ENCODE data around the gene HNRNPA1L2.
"Not testable (repeated sequence)": the region's sequence is repeated elsewhere in the genome, so short reads cannot be mapped to it uniquely, and the experiment has no call there.

The HNRNPA1L2 gene

DNA sequence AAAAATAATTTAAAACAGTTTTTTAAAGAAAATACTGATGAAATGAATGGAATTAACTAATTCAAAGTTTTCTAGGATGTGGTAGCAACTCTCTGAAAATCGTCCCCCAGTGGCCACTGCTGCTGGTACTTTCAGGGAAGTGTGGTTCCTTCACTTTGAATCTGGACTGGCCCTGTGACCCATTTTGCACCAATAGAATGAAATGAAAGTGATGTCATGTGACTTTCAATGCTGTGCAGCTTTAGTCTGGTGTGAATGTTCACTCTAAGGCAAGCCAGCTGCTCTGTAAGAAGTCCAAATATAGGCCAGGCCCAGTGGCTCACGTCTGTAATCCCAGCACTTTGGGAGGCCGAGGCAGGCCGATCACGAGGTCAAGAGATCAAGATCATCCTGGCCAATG, 26.4 kb upstream of the HNRNPA1L2 start:
- H3K4me2 ChIP-seq (ENCODE audit: low read length) = 0 out of 2 replicates have a peak overlapping the region, but pooled peaks have one; percentile 24
- peaks cover 23% of the 10 kb centered on the region for H3K4me1 ChIP-seq (ENCODE audit: control insufficient read depth, low read length)
- H3K27ac ChIP-seq (ENCODE audit: low read depth, low read length) = no peak overlapping the region
- no peak overlapping the region for H3K4me3 ChIP-seq (ENCODE audit: low read length)
- H4K20me1 ChIP-seq (ENCODE audit: control insufficient read depth, insufficient read depth, low read depth, low read length) = no peaks in the 10 kb centered on the region
- no peak for TF ChIP-seq EZH2phosphoT487 (IDR thresholded peaks at IDR 0.05; ENCODE audit: borderline replicate concordance, low read length)
- TF ChIP-seq, protein P1, sequence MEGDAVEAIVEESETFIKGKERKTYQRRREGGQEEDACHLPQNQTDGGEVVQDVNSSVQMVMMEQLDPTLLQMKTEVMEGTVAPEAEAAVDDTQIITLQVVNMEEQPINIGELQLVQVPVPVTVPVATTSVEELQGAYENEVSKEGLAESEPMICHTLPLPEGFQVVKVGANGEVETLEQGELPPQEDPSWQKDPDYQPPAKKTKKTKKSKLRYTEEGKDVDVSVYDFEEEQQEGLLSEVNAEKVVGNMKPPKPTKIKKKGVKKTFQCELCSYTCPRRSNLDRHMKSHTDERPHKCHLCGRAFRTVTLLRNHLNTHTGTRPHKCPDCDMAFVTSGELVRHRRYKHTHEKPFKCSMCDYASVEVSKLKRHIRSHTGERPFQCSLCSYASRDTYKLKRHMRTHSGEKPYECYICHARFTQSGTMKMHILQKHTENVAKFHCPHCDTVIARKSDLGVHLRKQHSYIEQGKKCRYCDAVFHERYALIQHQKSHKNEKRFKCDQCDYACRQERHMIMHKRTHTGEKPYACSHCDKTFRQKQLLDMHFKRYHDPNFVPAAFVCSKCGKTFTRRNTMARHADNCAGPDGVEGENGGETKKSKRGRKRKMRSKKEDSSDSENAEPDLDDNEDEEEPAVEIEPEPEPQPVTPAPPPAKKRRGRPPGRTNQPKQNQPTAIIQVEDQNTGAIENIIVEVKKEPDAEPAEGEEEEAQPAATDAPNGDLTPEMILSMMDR (IDR thresholded peaks at IDR 0.05; ENCODE audit: low read depth, low read length, poor library complexity, severe bottlenecking) = no peak
- H3K36me3 ChIP-seq (ENCODE audit: control insufficient read depth, low read length) = no peaks in the 10 kb centered on the region
- H3K9me2 ChIP-seq (replicated peaks; ENCODE audit: control insufficient read depth, low read length) = no peaks in the 10 kb centered on the region
- peaks cover 34% of the 10 kb centered on the region for H3K79me2 ChIP-seq (ENCODE audit: control insufficient read depth, low read length)
- H3F3A ChIP-seq (ENCODE audit: control insufficient read depth, insufficient read depth) = no peaks in the 10 kb centered on the region
- no peaks in the 10 kb centered on the region for H3K27me3 ChIP-seq (ENCODE audit: control insufficient read depth, low read length)
- H3K9me3 ChIP-seq (ENCODE audit: control insufficient read depth, insufficient read depth, low read length) = no peaks in the 10 kb centered on the region

DNA sequence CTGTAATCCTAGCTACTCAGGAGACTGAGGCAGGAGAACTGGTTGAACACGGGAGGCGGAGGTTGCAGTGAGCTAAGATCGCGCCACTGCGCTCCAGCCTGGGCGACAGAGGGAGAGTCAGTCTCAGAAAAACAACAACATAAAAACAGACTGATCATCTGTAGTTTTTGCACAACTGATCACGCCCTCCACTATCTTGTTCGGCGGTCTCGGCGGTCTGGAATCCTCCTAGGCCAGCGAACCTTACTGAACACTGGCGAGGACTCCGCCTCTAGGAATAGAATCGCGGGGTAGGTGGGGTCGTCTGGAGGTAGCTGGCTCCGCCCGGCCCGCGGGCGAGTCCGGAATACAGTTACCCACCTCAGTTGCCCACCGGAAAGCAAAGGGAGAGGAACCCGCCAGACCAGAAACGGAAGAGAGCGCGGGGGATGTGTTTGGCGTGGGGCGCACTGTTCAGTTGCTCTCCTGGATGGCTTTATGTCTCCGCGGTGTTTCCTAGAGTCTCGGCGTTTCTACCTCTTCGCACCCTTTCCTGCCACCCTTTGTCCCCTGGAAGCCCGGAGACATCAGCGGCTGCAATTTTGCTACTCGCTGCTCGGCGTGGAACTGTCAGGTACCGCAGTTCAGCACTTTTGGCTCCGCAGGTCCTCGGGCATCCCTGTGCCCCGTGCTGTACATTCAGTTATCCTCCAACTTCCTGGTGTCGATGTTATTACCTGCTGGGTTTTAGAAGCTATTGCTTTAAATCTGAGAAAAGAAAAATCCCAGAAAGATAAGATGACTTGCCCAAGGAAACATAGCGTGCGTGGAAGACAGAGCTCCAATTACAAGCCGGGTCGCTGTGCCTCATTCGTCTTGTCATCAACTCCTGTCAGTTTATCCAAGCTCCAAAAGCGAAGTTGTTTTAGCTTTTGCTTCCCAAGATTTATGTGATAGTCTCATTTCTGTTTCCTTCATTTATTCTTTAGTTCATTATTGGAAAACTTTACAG, 24.9 kb upstream of the HNRNPA1L2 start:
- Histone ChIP-seq H4K20me1 (ENCODE audit: control insufficient read depth, insufficient read depth, low read depth, low read length) (no peaks in the 10 kb centered on the region), H3K4me1 (ENCODE audit: control insufficient read depth, low read length) (peaks cover 23% of the 10 kb centered on the region), H3F3A (ENCODE audit: control insufficient read depth, insufficient read depth) (no peaks in the 10 kb centered on the region), H3K36me3 (ENCODE audit: control insufficient read depth, low read length) (peaks cover 8% of the 10 kb centered on the region), H3K4me3 (ENCODE audit: low read length) (peak overlapping the region; percentile 97), H3K9me3 (ENCODE audit: control insufficient read depth, insufficient read depth, low read length) (no peaks in the 10 kb centered on the region), H3K27me3 (ENCODE audit: control insufficient read depth, low read length) (no peaks in the 10 kb centered on the region), H3K27ac (ENCODE audit: low read depth, low read length) (peak overlapping the region; percentile 57), H3K4me2 (ENCODE audit: low read length) (peak overlapping the region; percentile 83), H3K79me2 (ENCODE audit: control insufficient read depth, low read length) (peaks cover 40% of the 10 kb centered on the region), H3K9me2 (replicated peaks; ENCODE audit: control insufficient read depth, low read length) (no peaks in the 10 kb centered on the region)
- no peak for TF ChIP-seq EZH2phosphoT487 (IDR thresholded peaks at IDR 0.05; ENCODE audit: borderline replicate concordance, low read length)

DNA sequence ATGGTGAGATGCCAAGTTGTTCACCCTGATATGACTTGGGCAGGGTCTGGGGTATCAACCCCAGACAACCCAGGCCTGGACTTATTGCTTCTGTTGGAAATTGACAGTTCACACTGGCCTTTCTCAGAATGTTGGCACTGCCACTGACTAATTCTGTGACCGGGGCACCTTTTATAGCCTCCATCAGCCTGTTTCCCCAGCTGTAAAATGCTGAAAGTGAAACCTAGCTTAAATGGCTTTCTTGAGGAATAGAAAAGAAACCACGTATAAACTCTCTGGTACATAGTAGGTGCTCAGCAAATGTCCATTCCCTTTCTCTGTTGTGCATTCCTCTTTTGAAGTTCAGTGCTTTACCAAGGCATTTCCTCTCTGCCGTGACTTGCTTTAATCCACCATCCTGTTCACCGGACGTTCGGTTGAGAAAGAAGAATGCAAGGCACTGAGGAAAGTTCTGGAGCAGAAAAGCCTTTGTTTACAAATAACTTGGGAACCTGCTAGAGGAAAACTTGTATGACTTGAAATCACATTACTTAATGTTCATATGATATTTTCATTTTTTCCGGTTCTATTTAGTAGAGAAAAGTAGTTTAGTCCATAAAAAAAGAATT, 11.0 kb upstream of the HNRNPA1L2 start:
- H3K27ac ChIP-seq (ENCODE audit: low read depth, low read length); H4K20me1 ChIP-seq (ENCODE audit: control insufficient read depth, insufficient read depth, low read depth, low read length); H3K9me3 ChIP-seq (ENCODE audit: control insufficient read depth, insufficient read depth, low read length); H3F3A ChIP-seq (ENCODE audit: control insufficient read depth, insufficient read depth); H3K4me2 ChIP-seq (ENCODE audit: low read length); H3K9me2 ChIP-seq (replicated peaks; ENCODE audit: control insufficient read depth, low read length); H3K27me3 ChIP-seq (ENCODE audit: control insufficient read depth, low read length); H3K4me1 ChIP-seq (ENCODE audit: control insufficient read depth, low read length); H3K79me2 ChIP-seq (ENCODE audit: control insufficient read depth, low read length); H3K4me3 ChIP-seq (ENCODE audit: low read length): not testable (repeated sequence)
- H3K36me3 ChIP-seq (ENCODE audit: control insufficient read depth, low read length) = peaks cover 36% of the 10 kb centered on the region

DNA sequence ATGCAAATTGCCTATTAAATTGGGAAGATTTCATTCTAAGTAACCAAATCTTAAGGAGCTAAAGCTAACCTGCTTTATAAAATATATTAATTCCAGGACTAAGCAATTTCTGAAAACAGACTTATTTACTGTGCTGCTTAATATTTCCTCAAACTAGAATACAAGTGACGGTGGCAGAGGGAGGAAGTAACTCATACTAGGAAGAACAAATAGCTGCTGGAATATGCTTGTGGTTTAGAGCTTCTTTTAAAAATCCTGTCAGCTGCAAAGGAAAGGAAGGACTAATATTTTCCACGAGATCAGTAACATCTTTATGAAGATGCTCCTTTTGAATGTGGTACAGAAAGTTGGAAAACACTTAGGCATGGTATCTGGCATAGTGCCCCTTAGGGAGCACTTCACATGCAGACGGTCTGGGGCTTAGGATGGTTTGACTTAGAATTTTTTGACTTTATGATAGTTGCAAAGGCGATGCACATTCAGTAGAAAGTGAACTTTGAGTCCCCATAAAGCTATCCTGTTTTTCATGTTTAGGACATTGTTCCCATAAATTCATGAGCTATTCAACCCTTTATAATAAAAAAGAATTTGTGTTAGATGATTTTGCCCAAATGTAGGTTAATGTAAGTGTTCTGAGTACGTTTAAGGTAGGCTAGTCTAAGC, 3.4 kb upstream of the HNRNPA1L2 start:
- no peaks in the 10 kb centered on the region for H3K27me3 ChIP-seq (ENCODE audit: control insufficient read depth, low read length)
- TF ChIP-seq EZH2phosphoT487 (IDR thresholded peaks at IDR 0.05; ENCODE audit: borderline replicate concordance, low read length) = no peak
- TF ChIP-seq, protein P1 (IDR thresholded peaks at IDR 0.05; ENCODE audit: low read depth, low read length, poor library complexity, severe bottlenecking) = no peak
- peaks cover 30% of the 10 kb centered on the region for H3K36me3 ChIP-seq (ENCODE audit: control insufficient read depth, low read length)
- no peaks in the 10 kb centered on the region for H3K4me1 ChIP-seq (ENCODE audit: control insufficient read depth, low read length)
- H3K27ac ChIP-seq (ENCODE audit: low read depth, low read length) = no peak overlapping the region
- H3K9me3 ChIP-seq (ENCODE audit: control insufficient read depth, insufficient read depth, low read length) = no peaks in the 10 kb centered on the region
- no peak overlapping the region for H3K4me3 ChIP-seq (ENCODE audit: low read length)
- H3K9me2 ChIP-seq (replicated peaks; ENCODE audit: control insufficient read depth, low read length) = no peaks in the 10 kb centered on the region
- H3F3A ChIP-seq (ENCODE audit: control insufficient read depth, insufficient read depth) = no peaks in the 10 kb centered on the region
- H4K20me1 ChIP-seq (ENCODE audit: control insufficient read depth, insufficient read depth, low read depth, low read length) = no peaks in the 10 kb centered on the region
- H3K4me2 ChIP-seq (ENCODE audit: low read length) = no peak overlapping the region
- no peaks in the 10 kb centered on the region for H3K79me2 ChIP-seq (ENCODE audit: control insufficient read depth, low read length)
